Glomerular visceral epithelial cell (primary cell): ENCODE data around the gene CC2D2A.

Experiments
- DNase-seq: peaks from one replicate; pipeline ENCODE4 v3.0.0-alpha.2; 2016; ENCODE audit errors: extremely low spot score

Gene CC2D2A

GRCh38 chr4:15469402-15470127 lies at the start of gene CC2D2A:
CC2D2A (plus strand) TSS chr4:15469882; CDS start chr4:15475933, 6,051 bp downstream.
- DNase-seq: peak; percentile 55

- DNase-seq: no peak
Measured at GRCh38 chr4:15420642-15421041, 49.0 kb upstream of the CC2D2A start.

- DNase-seq: no peak
Measured at GRCh38 chr4:15423285-15423711, 46.4 kb upstream of the CC2D2A start.

- DNase-seq: no peak
Measured at GRCh38 chr4:15425520-15425919, 44.2 kb upstream of the CC2D2A start.

GRCh38 chr4:15427161-15427560 lies 42.5 kb upstream of the CC2D2A start:
- no peak for DNase-seq

GRCh38 chr4:15427701-15428100 lies 42.0 kb upstream of the CC2D2A start, which contains the start of gene C1QTNF7:
C1QTNF7 (plus strand) TSS chr4:15428033; CDS start chr4:15435744, 7,711 bp downstream.
- no peak for DNase-seq

GRCh38 chr4:15428611-15429010 lies 41.1 kb upstream of the CC2D2A start:
- DNase-seq: no peak

GRCh38 chr4:15434091-15434490 lies 35.6 kb upstream of the CC2D2A start:
- DNase-seq: no peak

GRCh38 chr4:15434676-15435075 lies 35.0 kb upstream of the CC2D2A start:
- no peak for DNase-seq

GRCh38 chr4:15436513-15436912 lies 33.2 kb upstream of the CC2D2A start:
- DNase-seq: no peak

GRCh38 chr4:15438939-15439524 lies 30.6 kb upstream of the CC2D2A start:
- no peak for DNase-seq

- DNase-seq: no peak
Measured at GRCh38 chr4:15443371-15444160, 26.1 kb upstream of the CC2D2A start.

- DNase-seq: no peak
Measured at GRCh38 chr4:15444276-15444675, 25.4 kb upstream of the CC2D2A start.

- DNase-seq: no peak
Measured at GRCh38 chr4:15444879-15445547, 24.7 kb upstream of the CC2D2A start.

GRCh38 chr4:15451181-15451865 lies 18.4 kb upstream of the CC2D2A start:
- DNase-seq: peak; percentile 16

GRCh38 chr4:15451866-15452765 lies 17.6 kb upstream of the CC2D2A start:
- peak; percentile 88 for DNase-seq

GRCh38 chr4:15455290-15455689 lies 14.4 kb upstream of the CC2D2A start:
- DNase-seq: no peak

- DNase-seq: peak; percentile 46
Measured at GRCh38 chr4:15457406-15458201, 12.1 kb upstream of the CC2D2A start.

GRCh38 chr4:15458616-15459015 lies 11.1 kb upstream of the CC2D2A start:
- DNase-seq: no peak

- DNase-seq: no peak
Measured at GRCh38 chr4:15459706-15460105, 10.0 kb upstream of the CC2D2A start.
